Stimulated activated CD4-positive, alpha-beta T cell treated with anti-CD3 and anti-CD28 coated beads, Interleukin-15, amount 100 ng/mL, for 1 hour (primary cell): ENCODE data around the gene DNAH1.

Source experiments
- DNase-seq, 2 donors: peaks; one replicate each; pipeline ENCODE4 v3.0.0-alpha.2; 2020; ENCODE audit warnings: low read depth in 1 of 2, low spot score in 1 of 2

DNAH1 gene

DNA sequence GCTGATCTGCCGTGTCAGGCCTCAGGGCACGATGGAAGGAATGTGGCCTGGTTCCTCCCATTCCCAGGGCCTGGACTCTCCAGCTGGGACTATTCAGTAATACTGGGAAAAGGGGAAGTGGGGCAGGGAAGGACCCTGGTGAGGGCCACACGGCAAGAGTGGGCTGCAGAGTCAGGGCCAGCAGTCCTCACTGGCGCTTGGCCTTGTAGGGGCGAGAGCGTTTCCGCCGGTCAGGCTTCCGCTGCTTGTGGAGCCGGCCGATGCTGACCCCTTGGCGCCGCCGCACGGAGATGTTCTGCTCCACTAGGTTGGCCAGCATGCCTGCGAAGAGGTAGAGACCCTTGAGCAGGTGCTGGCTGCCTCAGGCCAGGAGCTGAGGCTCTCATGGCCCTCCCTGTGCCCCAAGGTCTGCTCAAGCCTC lies 86.0 kb downstream of the DNAH1 start:
- no peak for DNase-seq

- no peak for DNase-seq
These were observed 86.7 kb downstream of the DNAH1 start for GRCh38 chr3:52402706-52403270.

GRCh38 chr3:52403271-52403841 lies 87.2 kb downstream of the DNAH1 start:
- no peak for DNase-seq

- DNase-seq: no peak
These were observed 87.8 kb downstream of the DNAH1 start for GRCh38 chr3:52403955-52404354.

DNA sequence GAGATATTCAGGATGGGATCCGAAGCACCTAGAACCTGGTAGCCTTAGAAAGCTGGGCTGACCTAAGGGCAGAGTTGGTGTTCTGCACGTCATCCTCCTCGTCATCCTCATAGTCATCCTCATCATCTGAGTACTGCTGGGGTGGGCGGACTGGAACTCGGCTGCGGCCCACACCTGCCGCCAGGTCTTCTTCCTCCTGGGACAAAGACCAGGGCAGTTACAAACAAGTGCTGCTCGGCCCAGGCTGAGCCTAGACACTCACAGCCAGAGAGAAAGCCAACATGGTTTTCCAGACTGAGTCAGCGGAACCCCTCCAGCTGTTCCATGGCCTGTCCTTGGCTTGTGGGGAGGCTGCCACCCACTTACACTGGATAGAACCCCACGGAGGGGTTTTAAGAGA lies 88.3 kb downstream of the DNAH1 start:
- no peak for DNase-seq

GRCh38 chr3:52405066-52405465 lies 88.9 kb downstream of the DNAH1 start:
- DNase-seq: no peak

- no peak for DNase-seq
These were observed 89.5 kb downstream of the DNAH1 start for GRCh38 chr3:52405601-52406110.

DNA sequence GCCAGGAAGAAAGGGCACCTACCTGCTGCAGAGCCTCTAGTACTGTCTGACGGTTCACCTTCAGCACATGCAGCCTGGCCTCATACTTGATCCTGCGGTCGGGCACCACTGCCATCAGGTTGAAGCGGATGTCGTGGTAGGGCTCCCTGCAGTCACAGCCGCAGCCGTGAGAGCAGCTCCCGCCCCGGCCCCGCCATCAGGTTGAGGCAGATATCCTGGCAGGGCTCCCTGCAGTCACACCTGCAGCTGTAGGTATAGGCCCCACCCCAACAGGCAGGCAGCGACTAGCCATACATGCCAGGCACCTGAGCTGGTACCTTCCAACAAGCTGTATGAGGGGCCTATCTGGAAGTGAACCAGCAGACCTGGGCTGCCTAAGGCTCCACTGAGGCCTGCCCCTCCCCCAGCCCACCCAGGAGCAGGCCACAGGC lies 90.1 kb downstream of the DNAH1 start:
- DNase-seq: no peak

- DNase-seq: no peak
These were observed 90.8 kb downstream of the DNAH1 start for GRCh38 chr3:52406791-52407510.

DNA sequence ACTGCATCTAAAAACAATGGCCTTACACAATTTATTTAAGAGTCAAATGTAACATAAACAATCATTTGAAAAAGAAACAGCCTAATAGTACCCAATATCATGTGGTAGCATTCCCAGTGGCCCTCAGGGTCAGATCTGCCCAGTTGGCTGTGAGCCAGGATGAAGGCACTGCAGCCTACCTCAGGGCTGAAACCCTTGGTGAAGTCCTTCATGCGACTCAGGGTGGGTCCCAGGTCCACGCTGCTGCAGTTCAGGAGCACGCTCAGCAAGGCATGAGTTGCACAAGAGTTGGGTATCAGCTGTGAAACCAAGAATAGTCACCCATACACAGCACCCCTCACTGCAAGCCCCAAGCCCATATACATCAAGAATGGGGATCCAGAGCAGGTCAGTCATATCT lies 91.7 kb downstream of the DNAH1 start:
- DNase-seq: no peak

DNA sequence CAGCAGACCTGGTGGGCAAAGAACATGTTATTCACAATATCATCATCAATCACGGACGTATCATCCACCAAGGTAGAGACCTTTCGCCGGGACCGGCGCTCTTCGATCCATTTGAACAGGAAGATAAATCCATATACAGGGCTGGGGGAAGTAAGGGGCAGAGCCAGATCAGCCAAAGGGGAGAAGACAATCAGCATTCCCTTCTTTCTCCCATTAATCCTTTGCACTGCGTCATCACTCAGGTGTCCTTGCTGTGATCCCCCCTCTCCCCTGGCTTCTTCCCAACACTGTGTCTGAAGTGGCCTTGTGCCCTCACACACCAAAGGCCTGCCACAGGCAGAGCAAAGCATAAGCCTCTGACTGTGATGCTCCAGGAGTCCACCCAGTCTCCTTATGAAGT lies 92.3 kb downstream of the DNAH1 start:
- no peak for DNase-seq

DNA sequence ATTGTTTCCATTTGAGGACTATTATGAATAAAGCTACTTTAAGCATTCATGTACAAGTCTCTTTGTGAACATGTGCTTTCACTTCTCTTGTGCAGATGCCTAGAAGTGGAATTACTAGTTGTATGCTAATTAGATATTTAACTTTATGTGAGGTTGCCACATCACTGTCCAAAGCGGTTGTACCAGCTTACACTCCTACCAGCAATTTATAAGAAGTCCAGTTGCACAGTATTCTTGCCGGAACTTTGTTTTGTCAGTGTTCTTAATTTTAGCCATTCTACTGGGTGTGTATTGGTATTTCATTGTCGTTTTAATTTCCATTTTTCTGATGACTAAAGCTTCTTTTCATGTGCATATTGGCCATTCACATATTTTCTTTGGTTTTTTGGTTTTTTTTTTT lies 99.7 kb downstream of the DNAH1 start:
- no peak for DNase-seq

GRCh38 chr3:52420388-52420787 lies 104.3 kb downstream of the DNAH1 start:
- DNase-seq: no peak

GRCh38 chr3:52422669-52423068 lies 106.5 kb downstream of the DNAH1 start:
- no peak for DNase-seq

GRCh38 chr3:52423173-52423572 lies 107.1 kb downstream of the DNAH1 start:
- DNase-seq: no peak

DNA sequence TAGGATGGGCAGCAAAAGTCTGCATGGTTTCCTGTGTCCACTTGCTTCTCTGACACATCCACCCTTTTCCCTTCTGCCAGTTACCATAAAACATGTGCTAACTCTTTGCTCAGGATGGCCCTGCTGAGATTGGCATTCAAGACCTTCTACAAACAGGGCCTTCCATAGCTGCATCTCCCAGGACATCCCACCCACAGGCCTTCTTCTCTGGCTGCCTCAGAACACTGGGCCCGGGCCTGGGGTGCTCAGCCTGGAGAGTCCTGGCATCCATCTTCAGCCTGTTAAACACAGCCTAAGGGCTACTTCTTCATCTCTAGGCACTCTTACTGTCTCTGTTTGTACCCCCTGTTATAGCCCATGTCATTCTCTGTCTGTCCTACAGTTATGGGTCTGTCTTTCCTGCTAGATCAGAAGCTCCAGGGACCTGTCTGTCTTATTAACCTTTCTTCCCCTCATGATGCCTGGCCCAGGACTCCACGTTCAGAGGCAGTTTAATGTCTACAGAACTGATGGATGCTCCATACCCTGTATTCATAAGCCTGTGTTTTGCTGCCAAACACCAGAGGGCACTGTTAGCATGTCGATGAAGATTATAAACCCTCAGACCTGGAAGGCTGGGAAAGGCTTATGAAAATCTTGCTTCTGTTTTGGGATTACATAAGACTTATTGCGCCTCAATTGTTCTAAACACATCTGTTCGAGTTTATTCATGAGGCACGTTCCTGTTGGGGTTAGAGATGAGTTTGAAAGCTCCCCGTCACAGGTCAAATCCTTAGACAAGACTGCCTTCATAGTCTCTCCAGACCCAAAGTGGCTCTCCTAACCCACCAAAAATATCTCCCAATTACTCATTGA lies 112.3 kb downstream of the DNAH1 start:
- no peak for DNase-seq

DNA sequence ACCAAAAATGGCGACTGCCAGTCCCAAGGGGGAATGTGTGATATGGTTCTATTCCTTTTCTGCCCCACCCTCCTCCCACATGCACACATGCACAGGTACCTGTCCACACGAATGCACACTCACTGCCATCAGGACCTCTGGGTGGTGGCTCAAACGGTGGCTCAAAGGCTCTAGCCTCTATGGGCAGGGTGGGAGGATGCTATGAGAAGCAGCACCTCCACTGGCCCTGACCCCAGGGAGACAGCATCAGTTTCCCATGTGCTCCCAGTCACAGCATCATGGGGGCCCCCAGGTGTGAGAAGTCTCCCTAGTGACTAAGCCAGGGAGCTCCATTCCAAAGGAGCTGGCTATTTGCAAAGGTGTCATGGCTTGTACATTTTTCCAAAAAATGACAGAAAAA lies 112.9 kb downstream of the DNAH1 start:
- no peak for DNase-seq

GRCh38 chr3:52429779-52430415 lies 113.8 kb downstream of the DNAH1 start:
- no peak for DNase-seq

GRCh38 chr3:52430416-52430810 lies 114.3 kb downstream of the DNAH1 start:
- no peak for DNase-seq

GRCh38 chr3:52431459-52432223 lies 115.5 kb downstream of the DNAH1 start:
- no peak for DNase-seq
